Body of pancreas (tissue), 4 donors: Measurements from ENCODE around the gene ADAT1.

Experiments used
- POLR2A ChIP-seq, 3 donors: fragments of 450-650 bp; IDR thresholded peaks; one replicate each; pipeline ENCODE4 v1.6.1; 2016; ENCODE audit warnings: antibody characterized with exemption in 3 of 3, mild to moderate bottlenecking in 2 of 3
- TF ChIP-seq, protein P1 (sequence below), 7 experiments: fragments of 450-650 bp in 4 of 7; fragments of 200-600 bp in 3 of 7; sonication (generic) in 3 of 7; IDR thresholded peaks; one replicate each; pipeline ENCODE4 v1.5.1; 2016 to 2019; ENCODE audit warnings: antibody characterized with exemption in 7 of 7

- TF ChIP-seq, protein P1, sequence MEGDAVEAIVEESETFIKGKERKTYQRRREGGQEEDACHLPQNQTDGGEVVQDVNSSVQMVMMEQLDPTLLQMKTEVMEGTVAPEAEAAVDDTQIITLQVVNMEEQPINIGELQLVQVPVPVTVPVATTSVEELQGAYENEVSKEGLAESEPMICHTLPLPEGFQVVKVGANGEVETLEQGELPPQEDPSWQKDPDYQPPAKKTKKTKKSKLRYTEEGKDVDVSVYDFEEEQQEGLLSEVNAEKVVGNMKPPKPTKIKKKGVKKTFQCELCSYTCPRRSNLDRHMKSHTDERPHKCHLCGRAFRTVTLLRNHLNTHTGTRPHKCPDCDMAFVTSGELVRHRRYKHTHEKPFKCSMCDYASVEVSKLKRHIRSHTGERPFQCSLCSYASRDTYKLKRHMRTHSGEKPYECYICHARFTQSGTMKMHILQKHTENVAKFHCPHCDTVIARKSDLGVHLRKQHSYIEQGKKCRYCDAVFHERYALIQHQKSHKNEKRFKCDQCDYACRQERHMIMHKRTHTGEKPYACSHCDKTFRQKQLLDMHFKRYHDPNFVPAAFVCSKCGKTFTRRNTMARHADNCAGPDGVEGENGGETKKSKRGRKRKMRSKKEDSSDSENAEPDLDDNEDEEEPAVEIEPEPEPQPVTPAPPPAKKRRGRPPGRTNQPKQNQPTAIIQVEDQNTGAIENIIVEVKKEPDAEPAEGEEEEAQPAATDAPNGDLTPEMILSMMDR (IDR thresholded peaks at IDR 0.05) = peak in 2 of 7 experiments; percentile 25 to 31
- TF ChIP-seq POLR2A (IDR thresholded peaks at IDR 0.05) = no peak
Measured at GRCh38 chr16:75550211-75550662, 72.8 kb downstream of the ADAT1 start.
